ENCODE data around the gene NMNAT3. TPM values are rescaled to one million over a fixed set of nuclear protein-coding genes. Genes with fewer than 3 reads are reported as not detected.
A peak's percentile ranks its signal among the peaks of the same experiment; 100 is the strongest.

NMNAT3 gene
- polyA plus RNA-seq, 1 donor (not counting 4 experiments of a cell fraction or from before 2014, with no cell fraction given), result 1.6 TPM

DNA sequence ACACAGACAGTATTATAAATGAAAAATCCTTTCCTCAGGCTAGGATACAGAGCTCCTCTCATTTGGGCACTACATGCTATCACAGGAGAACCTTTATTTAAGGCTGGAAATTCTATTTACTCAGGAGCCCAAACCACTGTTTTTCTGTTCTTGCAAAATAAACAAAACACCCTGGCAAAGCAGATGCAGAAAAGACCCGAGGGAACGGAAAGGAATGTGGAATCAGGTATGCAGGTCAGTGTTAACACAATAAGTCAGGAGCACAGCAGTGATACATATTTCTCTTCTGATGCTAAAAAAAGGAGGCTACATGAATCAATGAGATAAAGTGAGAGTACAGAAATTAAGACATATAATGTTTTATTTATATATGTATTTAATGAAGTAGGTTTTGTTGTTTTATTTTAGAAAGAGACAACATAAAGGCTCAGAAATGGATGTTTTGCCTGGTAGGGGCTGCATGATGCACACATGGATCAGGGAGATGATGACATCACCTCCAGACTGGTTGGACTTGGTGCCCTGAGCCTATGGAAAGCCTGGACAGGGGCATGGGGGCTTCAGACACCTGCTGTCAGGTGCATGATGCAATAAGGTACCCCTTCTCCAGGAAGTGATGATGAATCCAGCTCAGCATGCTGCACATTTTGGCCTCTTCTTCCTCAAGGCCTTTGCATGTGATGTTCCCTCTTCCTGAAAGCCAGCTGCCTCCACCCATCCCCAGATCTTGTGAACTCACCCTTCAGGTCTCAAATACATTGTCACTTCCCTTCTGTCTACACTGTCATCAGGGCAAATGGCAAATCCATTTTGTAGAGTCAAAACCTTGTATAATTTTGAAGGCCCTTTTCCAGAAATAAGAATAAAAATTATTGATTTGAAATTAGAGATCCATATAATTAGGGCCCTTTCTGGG, 119.2 kb downstream of the NMNAT3 start:
- DNase-seq (ENCODE audit: low read depth, low spot score), result no peak
- Histone ChIP-seq H3K27me3 (ENCODE audit: control insufficient read depth, extremely low read depth, insufficient read depth, low read length) (no peaks in the 10 kb centered on the region), H4K20me1 (ENCODE audit: control insufficient read depth, extremely low read depth, insufficient read depth, low read length) (no peaks in the 10 kb centered on the region), H3K4me1 (ENCODE audit: control insufficient read depth, extremely low read depth, insufficient read depth, low read length) (peaks cover 25% of the 10 kb centered on the region), H2AFZ (ENCODE audit: control insufficient read depth, low read length) (no peak overlapping the region), H3K9me3 (ENCODE audit: control insufficient read depth, low read depth, low read length) (no peaks in the 10 kb centered on the region), H3K9ac (ENCODE audit: control insufficient read depth, extremely low read depth, insufficient read depth, low read length) (no peak overlapping the region), H3K27ac (ENCODE audit: control insufficient read depth, insufficient read depth, low read length) (peak overlapping the region; percentile 45), H3K4me2 (ENCODE audit: control insufficient read depth, extremely low read depth, insufficient read depth, low read depth, low read length) (no peak overlapping the region), H3K79me2 (ENCODE audit: control insufficient read depth, insufficient read depth, low read length) (no peaks in the 10 kb centered on the region), H3K36me3 (ENCODE audit: control insufficient read depth in 2 of 2, extremely low read depth in 1 of 2, insufficient read depth in 2 of 2, low read length in 2 of 2) (no peaks in the 10 kb centered on the region), H3K4me3 (ENCODE audit: control insufficient read depth in 2 of 3, extremely low read depth in 1 of 3, insufficient read depth in 2 of 3, low read depth in 1 of 3, low read length in 3 of 3) (no peak overlapping the region), H3K9me1 (ENCODE audit: control insufficient read depth, extremely low read depth, insufficient read depth, low read length) (no peaks in the 10 kb centered on the region)
- dilution Hi-C loops (cut with MboI; ENCODE audit: extremely low pct_ligation_motif_present, low sequenced_read_pairs), result no loop called here
- TF ChIP-seq, protein P1, sequence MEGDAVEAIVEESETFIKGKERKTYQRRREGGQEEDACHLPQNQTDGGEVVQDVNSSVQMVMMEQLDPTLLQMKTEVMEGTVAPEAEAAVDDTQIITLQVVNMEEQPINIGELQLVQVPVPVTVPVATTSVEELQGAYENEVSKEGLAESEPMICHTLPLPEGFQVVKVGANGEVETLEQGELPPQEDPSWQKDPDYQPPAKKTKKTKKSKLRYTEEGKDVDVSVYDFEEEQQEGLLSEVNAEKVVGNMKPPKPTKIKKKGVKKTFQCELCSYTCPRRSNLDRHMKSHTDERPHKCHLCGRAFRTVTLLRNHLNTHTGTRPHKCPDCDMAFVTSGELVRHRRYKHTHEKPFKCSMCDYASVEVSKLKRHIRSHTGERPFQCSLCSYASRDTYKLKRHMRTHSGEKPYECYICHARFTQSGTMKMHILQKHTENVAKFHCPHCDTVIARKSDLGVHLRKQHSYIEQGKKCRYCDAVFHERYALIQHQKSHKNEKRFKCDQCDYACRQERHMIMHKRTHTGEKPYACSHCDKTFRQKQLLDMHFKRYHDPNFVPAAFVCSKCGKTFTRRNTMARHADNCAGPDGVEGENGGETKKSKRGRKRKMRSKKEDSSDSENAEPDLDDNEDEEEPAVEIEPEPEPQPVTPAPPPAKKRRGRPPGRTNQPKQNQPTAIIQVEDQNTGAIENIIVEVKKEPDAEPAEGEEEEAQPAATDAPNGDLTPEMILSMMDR (optimal IDR thresholded peaks at IDR 0.05 in 1 of 3, IDR thresholded peaks at IDR 0.05 in 1 of 3, conservative IDR thresholded peaks at IDR 0.05 in 1 of 3; ENCODE audit: extremely low read depth in 1 of 3, insufficient read depth in 2 of 3, low read length in 3 of 3), result no peak
- TF ChIP-seq EZH2 (IDR thresholded peaks at IDR 0.05; ENCODE audit: low read length), result no peak
- no peak for FAIRE-seq

DNA sequence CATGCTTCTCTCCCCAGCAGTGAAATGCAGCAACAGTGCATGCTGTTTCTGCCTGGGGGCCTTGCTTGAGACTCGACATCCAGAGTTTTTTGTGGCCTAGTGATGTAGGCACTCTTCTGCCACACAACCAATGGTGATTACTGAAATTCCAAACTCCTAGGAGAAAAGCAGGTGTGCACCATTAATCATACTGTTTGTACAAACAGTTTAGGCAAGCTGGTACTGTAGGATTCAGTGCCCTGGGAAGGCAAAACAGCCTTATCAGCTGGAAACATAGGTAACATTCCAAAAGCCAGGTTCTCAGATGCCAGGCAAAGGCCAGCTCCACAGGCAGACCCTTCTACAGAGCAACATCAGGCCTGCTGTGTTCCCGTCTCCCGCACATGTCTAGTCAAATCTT, 120.7 kb downstream of the NMNAT3 start:
- H3K4me2 ChIP-seq (ENCODE audit: control insufficient read depth, extremely low read depth, insufficient read depth, low read depth, low read length), result no peak overlapping the region
- H3K79me2 ChIP-seq (ENCODE audit: control insufficient read depth, insufficient read depth, low read length), result no peaks in the 10 kb centered on the region
- no peaks in the 10 kb centered on the region for H3K9me3 ChIP-seq (ENCODE audit: control insufficient read depth, low read depth, low read length)
- no peak overlapping the region for H3K27ac ChIP-seq (ENCODE audit: control insufficient read depth, insufficient read depth, low read length)
- no peaks in the 10 kb centered on the region for H3K36me3 ChIP-seq (ENCODE audit: control insufficient read depth in 2 of 2, extremely low read depth in 1 of 2, insufficient read depth in 2 of 2, low read length in 2 of 2)
- TF ChIP-seq, protein P1 (optimal IDR thresholded peaks at IDR 0.05 in 1 of 3, IDR thresholded peaks at IDR 0.05 in 1 of 3, conservative IDR thresholded peaks at IDR 0.05 in 1 of 3; ENCODE audit: extremely low read depth in 1 of 3, insufficient read depth in 2 of 3, low read length in 3 of 3), result no peak
- no peak overlapping the region for H2AFZ ChIP-seq (ENCODE audit: control insufficient read depth, low read length)
- dilution Hi-C loops (cut with MboI; ENCODE audit: extremely low pct_ligation_motif_present, low sequenced_read_pairs), result no loop called here
- H3K9ac ChIP-seq (ENCODE audit: control insufficient read depth, extremely low read depth, insufficient read depth, low read length), result no peak overlapping the region
- H3K9me1 ChIP-seq (ENCODE audit: control insufficient read depth, extremely low read depth, insufficient read depth, low read length), result no peaks in the 10 kb centered on the region
- no peaks in the 10 kb centered on the region for H4K20me1 ChIP-seq (ENCODE audit: control insufficient read depth, extremely low read depth, insufficient read depth, low read length)
- no peak for FAIRE-seq
- H3K4me1 ChIP-seq (ENCODE audit: control insufficient read depth, extremely low read depth, insufficient read depth, low read length), result peaks cover 25% of the 10 kb centered on the region
- H3K27me3 ChIP-seq (ENCODE audit: control insufficient read depth, extremely low read depth, insufficient read depth, low read length), result no peaks in the 10 kb centered on the region
- H3K4me3 ChIP-seq (ENCODE audit: control insufficient read depth in 2 of 3, extremely low read depth in 1 of 3, insufficient read depth in 2 of 3, low read depth in 1 of 3, low read length in 3 of 3), result no peak overlapping the region
- DNase-seq (ENCODE audit: low read depth, low spot score), result no peak

Data from keratinocyte (primary cell).